GM23338 (cell line): ENCODE results near the gene GPR156. TPM values are rescaled to one million over a fixed set of nuclear protein-coding genes. Genes with fewer than 3 reads are reported as not detected.
"Not testable (repeated sequence)": the region's sequence is repeated elsewhere in the genome, so short reads cannot be mapped to it uniquely, and the experiment has no call there.

Source experiments
- ATAC-seq: fragments of 200-7000 bp; cut with Tn5 transposase; 3 replicates; pipeline ENCODE4 v1.9.1; 2020
- DNase-seq: peaks from one replicate; pipeline ENCODE4 v3.0.0-alpha.2; 2015; ENCODE audit warnings: low spot score
- H2AFZ ChIP-seq: fragments of 200-600 bp; sonication (generic); 2 replicates; pipeline ENCODE4 v1.8.0; 2016; ENCODE audit warnings: antibody characterized with exemption, mild to moderate bottlenecking, moderate library complexity
- H3F3A ChIP-seq: fragments of 200-600 bp; sonication (generic); replicated peaks from 2 replicates; pipeline ENCODE4 v1.8.0; 2017; ENCODE audit warnings: antibody characterized with exemption, mixed run types, low read depth
- H3K27ac ChIP-seq: fragments of 200-600 bp; sonication (generic); 2 replicates; pipeline ENCODE4 v1.6.1; 2016; ENCODE audit warnings: low read depth
- H3K27me3 ChIP-seq: fragments of 200-600 bp; sonication (generic); 2 replicates; pipeline ENCODE4 v1.8.0; 2016; ENCODE audit warnings: mild to moderate bottlenecking, mixed run types, moderate library complexity; ENCODE audit not compliant: insufficient read depth
- H3K36me3 ChIP-seq: fragments of 200-600 bp; sonication (generic); 2 replicates; pipeline ENCODE4 v1.8.0; 2016; ENCODE audit warnings: mild to moderate bottlenecking; ENCODE audit not compliant: insufficient read depth
- H3K4me1 ChIP-seq: fragments of 200-600 bp; sonication (generic); 2 replicates; pipeline ENCODE4 v1.8.0; 2016; ENCODE audit warnings: mild to moderate bottlenecking, moderate library complexity; ENCODE audit not compliant: insufficient read depth
- H3K4me2 ChIP-seq: fragments of 200-600 bp; sonication (generic); 2 replicates; pipeline ENCODE4 v1.7.1; 2017; ENCODE audit warnings: mixed run types
- H3K4me3 ChIP-seq: fragments of 200-600 bp; sonication (generic); 2 replicates; pipeline ENCODE4 v1.6.1; 2016; ENCODE audit warnings: mixed run types
- H3K79me2 ChIP-seq: fragments of 200-600 bp; sonication (generic); replicated peaks from 2 replicates; pipeline ENCODE4 v1.8.0; 2017; ENCODE audit warnings: mild to moderate bottlenecking; ENCODE audit not compliant: insufficient read depth
- H3K9me2 ChIP-seq: fragments of 200-600 bp; sonication (generic); 2 replicates; pipeline ENCODE4 v1.8.0; 2017; ENCODE audit not compliant: insufficient read depth
- H4K20me1 ChIP-seq: fragments of 200-600 bp; sonication (generic); replicated peaks from 2 replicates; pipeline ENCODE4 v1.8.0; 2017; ENCODE audit warnings: mild to moderate bottlenecking; ENCODE audit not compliant: insufficient read depth
- H3K27ac Mint-ChIP-seq: 2 replicates; pipeline ENCODE4 v1.8.0; 2020; ENCODE audit warnings: inconsistent platforms, mild to moderate bottlenecking, moderate library complexity, mixed read lengths
- H3K27me3 Mint-ChIP-seq: 3 replicates; pipeline ENCODE4 v1.8.0; 2022; ENCODE audit warnings: low read depth, mild to moderate bottlenecking, moderate library complexity, mixed read lengths, inconsistent platforms; ENCODE audit not compliant: insufficient read depth, poor library complexity
- H3K36me3 Mint-ChIP-seq: 3 replicates; pipeline ENCODE4 v1.8.0; 2021; ENCODE audit warnings: low read depth, mild to moderate bottlenecking, inconsistent platforms, moderate library complexity, mixed read lengths
- H3K4me1 Mint-ChIP-seq: 3 replicates; pipeline ENCODE4 v1.8.0; 2020; ENCODE audit warnings: mild to moderate bottlenecking, inconsistent platforms, mixed read lengths
- H3K4me3 Mint-ChIP-seq: 3 replicates; pipeline ENCODE4 v1.8.0; 2021; ENCODE audit warnings: moderate library complexity, mild to moderate bottlenecking, inconsistent platforms, mixed read lengths
- H3K9me3 Mint-ChIP-seq: 3 replicates; pipeline ENCODE4 v1.8.0; 2020; ENCODE audit warnings: moderate library complexity, mild to moderate bottlenecking, inconsistent platforms, mixed read lengths
- CREB1 ChIP-seq: fragments of 250-450 bp; sonication (Bioruptor Pico); IDR thresholded peaks from 2 replicates; pipeline ENCODE4 v1.5.0; 2020; ENCODE audit warnings: low read depth, mild to moderate bottlenecking, moderate library complexity
- CTCF ChIP-seq, 2 experiments: fragments of 200-600 bp in 1 of 2; sonication (generic) in 1 of 2; conservative IDR thresholded peaks; 2 replicates each; pipeline versions ENCODE4 v1.5.1 to v1.6.1; 2016 to 2017; ENCODE audit warnings: antibody characterized with exemption in 2 of 2, low read depth in 2 of 2, mild to moderate bottlenecking in 2 of 2, moderate library complexity in 1 of 2
- EZH2phosphoT487 ChIP-seq: fragments of 200-600 bp; sonication (generic); IDR thresholded peaks from one replicate; pipeline ENCODE4 v1.8.1; 2018; ENCODE audit warnings: antibody characterized with exemption; ENCODE audit not compliant: unreplicated experiment
- JUNB ChIP-seq: IDR thresholded peaks from one replicate; pipeline ENCODE4 v1.6.1; 2016; ENCODE audit warnings: antibody characterized with exemption; ENCODE audit not compliant: unreplicated experiment
- POLR2AphosphoS5 ChIP-seq: IDR thresholded peaks from 2 replicates; pipeline ENCODE4 v1.6.1; 2016; ENCODE audit warnings: antibody characterized with exemption, low read depth
- REST ChIP-seq: IDR thresholded peaks from one replicate; pipeline ENCODE4 v1.6.1; 2018; ENCODE audit warnings: antibody characterized with exemption; ENCODE audit not compliant: unreplicated experiment
- STAT1 ChIP-seq: IDR thresholded peaks from one replicate; pipeline ENCODE4 v1.6.1; 2016; ENCODE audit warnings: antibody characterized with exemption; ENCODE audit not compliant: unreplicated experiment
- ZNF114 ChIP-seq: fragments of 250-450 bp; sonication (Bioruptor Pico); IDR thresholded peaks from 2 replicates; pipeline ENCODE4 v1.5.0; 2020; ENCODE audit warnings: mild to moderate bottlenecking, moderate library complexity
- ZNF331 ChIP-seq: fragments of 250-450 bp; sonication (Bioruptor Pico); IDR thresholded peaks from 2 replicates; pipeline ENCODE4 v1.5.0; 2020; ENCODE audit warnings: low read depth, mild to moderate bottlenecking, moderate library complexity
- polyA plus RNA-seq: library from polyadenylated mRNA; unstranded; fragments of >200 nt; fragmentation: Nextera tagmentation; extraction: Ambion mirVana; gene quantifications from 2 replicates; pipeline ENCODE4 v1.2.1, GENCODE V29; 2016
- total RNA-seq: library from RNA; depleted of rRNA; stranded (reverse); fragments of >200 nt; shearing (Covaris generic); gene quantifications from 2 replicates; pipeline ENCODE4 v1.2.3, GENCODE V29; 2014
- TF ChIP-seq, protein P1 (sequence below): IDR thresholded peaks from 2 replicates; pipeline ENCODE4 v1.6.1; 2016; ENCODE audit warnings: antibody characterized with exemption

Gene GPR156
- total and polyA plus RNA-seq, 2 experiments from 2014 or later, result 0.50 to 2.5 TPM

- Histone ChIP-seq H3F3A (no peaks in the 10 kb centered on the region), H3K4me2 (no peak overlapping the region), H3K27ac (no peak overlapping the region), H4K20me1 (no peaks in the 10 kb centered on the region), H3K27me3 (no peaks in the 10 kb centered on the region), H3K9me2 (no peaks in the 10 kb centered on the region), H3K36me3 (no peaks in the 10 kb centered on the region), H3K4me1 (peaks cover 6% of the 10 kb centered on the region), H3K4me3 (no peak overlapping the region), H2AFZ (no peak overlapping the region), H3K79me2 (no peaks in the 10 kb centered on the region)
- ATAC-seq (no peak), DNase-seq (no peak)
- Mint-ChIP-seq H3K4me3 (no peak overlapping the region), H3K4me1 (peaks cover under 1% of the 10 kb centered on the region; the same call in 2 of the 3 replicates), H3K36me3 (no peaks in the 10 kb centered on the region), H3K27me3 (peaks cover 2% of the 10 kb centered on the region), H3K9me3 (no peaks in the 10 kb centered on the region), H3K27ac (no peak overlapping the region)
- TF ChIP-seq, protein P1, sequence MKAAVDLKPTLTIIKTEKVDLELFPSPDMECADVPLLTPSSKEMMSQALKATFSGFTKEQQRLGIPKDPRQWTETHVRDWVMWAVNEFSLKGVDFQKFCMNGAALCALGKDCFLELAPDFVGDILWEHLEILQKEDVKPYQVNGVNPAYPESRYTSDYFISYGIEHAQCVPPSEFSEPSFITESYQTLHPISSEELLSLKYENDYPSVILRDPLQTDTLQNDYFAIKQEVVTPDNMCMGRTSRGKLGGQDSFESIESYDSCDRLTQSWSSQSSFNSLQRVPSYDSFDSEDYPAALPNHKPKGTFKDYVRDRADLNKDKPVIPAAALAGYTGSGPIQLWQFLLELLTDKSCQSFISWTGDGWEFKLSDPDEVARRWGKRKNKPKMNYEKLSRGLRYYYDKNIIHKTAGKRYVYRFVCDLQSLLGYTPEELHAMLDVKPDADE, result no peak
- TF ChIP-seq ZNF114, result no peak
- TF ChIP-seq EZH2phosphoT487, result no peak
- TF ChIP-seq ZNF331 (CRISPR knock-in tag), result no peak
- TF ChIP-seq JUNB, result no peak
- TF ChIP-seq STAT1, result no peak
- no peak for TF ChIP-seq CREB1 (CRISPR knock-in tag)
- no peak for TF ChIP-seq REST
- no peak for TF ChIP-seq CTCF (conservative IDR thresholded peaks at IDR 0.05; ENCODE audit: low read depth in 2 of 2)
- no peak for TF ChIP-seq POLR2AphosphoS5
These were observed 66.0 kb downstream of the GPR156 start for GRCh38 chr3:120218981-120219380.

- not testable (repeated sequence) for H3K4me1 Mint-ChIP-seq, H3K36me3 Mint-ChIP-seq
These were observed 68.4 kb downstream of the GPR156 start for GRCh38 chr3:120216633-120217032.

More at GRCh38 chr3:120216633-120217032, 68.4 kb downstream of the GPR156 start:
- H3K79me2 ChIP-seq, H3K27me3 Mint-ChIP-seq, H4K20me1 ChIP-seq, H3K36me3 ChIP-seq, H3K9me3 Mint-ChIP-seq, H3K9me2 ChIP-seq, H2AFZ ChIP-seq, DNase-seq, ATAC-seq, H3K27ac ChIP-seq, H3K4me2 ChIP-seq, H3K4me3 Mint-ChIP-seq, H3F3A ChIP-seq, H3K27ac Mint-ChIP-seq, H3K4me3 ChIP-seq, H3K27me3 ChIP-seq: not testable (repeated sequence)
- H3K4me1 ChIP-seq, result peaks cover 10% of the 10 kb centered on the region
